Measurements from ENCODE around the gene ENO4. TPM values are rescaled to one million over a fixed set of nuclear protein-coding genes. Genes with fewer than 3 reads are reported as not detected.
A peak's percentile ranks its signal among the peaks of the same experiment; 100 is the strongest.

ENO4 gene
- total and polyA plus RNA-seq, 8 donors: 0.05 to 2.2 (median 0.31) TPM; not detected in 4

- peak in 1 of 2 donors; percentile 21 for DNase-seq
- Histone ChIP-seq H3K4me3 (peak overlapping the region; percentile 65 to 75 (median 68)), H3K36me3 (no peaks in the 10 kb centered on the region), H3K27me3 (peaks cover 0 to 28% (median 0%) of the 10 kb centered on the region in 3 donors), H3K9me3 (no peaks in the 10 kb centered on the region), H3K4me1 (peaks cover 6 to 25% (median 20%) of the 10 kb centered on the region in 4 donors), H3K27ac (peak overlapping the region in 4 of 5 donors; percentile 59 to 76 (median 66))
- intact Hi-C loops (cut with DNase I; ENCODE audit: low total_unique reads): no loop called here
- no peak for TF ChIP-seq POLR2A (IDR thresholded peaks at IDR 0.05)
- no peak for TF ChIP-seq CTCF (IDR thresholded peaks at IDR 0.05)
- no peak for TF ChIP-seq POLR2AphosphoS5 (IDR thresholded peaks at IDR 0.05)
- no peak for TF ChIP-seq EP300 (IDR thresholded peaks at IDR 0.05)
- 43 to 62% (median 52%) methylated on average over 17 of the region's 17 CpGs for WGBS, 5 donors
These were observed 1.0 kb upstream of the ENO4 start for GRCh38 chr10:116848032-116848943.

GRCh38 chr10:116848944-116849247 is 403 bp upstream of the ENO4 start:
- no peak for TF ChIP-seq EP300 (IDR thresholded peaks at IDR 0.05)
- no peak for TF ChIP-seq CTCF (IDR thresholded peaks at IDR 0.05)
- TF ChIP-seq POLR2AphosphoS5 (IDR thresholded peaks at IDR 0.05): no peak
- TF ChIP-seq POLR2A (IDR thresholded peaks at IDR 0.05): no peak
- WGBS, 5 donors: 0 to 1% (median 1%) methylated on average over 19 to 23 of the region's 23 CpGs
- no peak for DNase-seq
- Histone ChIP-seq H3K4me1 (peaks cover 6 to 25% (median 20%) of the 10 kb centered on the region in 4 donors), H3K27ac (peak overlapping the region in 4 of 5 donors; percentile 59 to 76 (median 66)), H3K27me3 (peaks cover 0 to 28% (median 0%) of the 10 kb centered on the region in 3 donors), H3K4me3 (peak overlapping the region; percentile 65 to 75 (median 68)), H3K9me3 (no peaks in the 10 kb centered on the region), H3K36me3 (no peaks in the 10 kb centered on the region)
- intact Hi-C loops (cut with DNase I; ENCODE audit: low total_unique reads): no loop called here

GRCh38 chr10:116850058-116850611 is 836 bp downstream of the ENO4 start:
- Histone ChIP-seq H3K27ac (peak overlapping the region; percentile 25 to 76 (median 62)), H3K4me3 (peak overlapping the region; percentile 65 to 75 (median 68)), H3K27me3 (peaks cover 0 to 28% (median 0%) of the 10 kb centered on the region in 3 donors), H3K36me3 (no peaks in the 10 kb centered on the region), H3K4me1 (peaks cover 6 to 25% (median 20%) of the 10 kb centered on the region in 4 donors), H3K9me3 (no peaks in the 10 kb centered on the region)
- TF ChIP-seq CTCF (IDR thresholded peaks at IDR 0.05) (no peak), POLR2A (IDR thresholded peaks at IDR 0.05) (no peak), EP300 (IDR thresholded peaks at IDR 0.05) (no peak), POLR2AphosphoS5 (IDR thresholded peaks at IDR 0.05) (no peak)
- intact Hi-C loops (cut with DNase I; ENCODE audit: low total_unique reads): no loop called here
- no peak for DNase-seq
- 25 to 33% (median 30%) methylated on average over 10 of the region's 10 CpGs for WGBS, 5 donors

- Histone ChIP-seq H3K4me1 (peaks cover 6 to 25% (median 20%) of the 10 kb centered on the region in 4 donors), H3K27ac (no peak overlapping the region), H3K36me3 (no peaks in the 10 kb centered on the region), H3K27me3 (peaks cover 0 to 28% (median 0%) of the 10 kb centered on the region in 3 donors), H3K4me3 (no peak overlapping the region), H3K9me3 (no peaks in the 10 kb centered on the region)
- TF ChIP-seq EP300 (IDR thresholded peaks at IDR 0.05): no peak
- no peak for TF ChIP-seq CTCF (IDR thresholded peaks at IDR 0.05)
- no peak for TF ChIP-seq POLR2A (IDR thresholded peaks at IDR 0.05)
- no peak for TF ChIP-seq POLR2AphosphoS5 (IDR thresholded peaks at IDR 0.05)
- intact Hi-C loops (cut with DNase I; ENCODE audit: low total_unique reads): no loop called here
- WGBS, 5 donors: 55 to 100% (median 69%) methylated on average over 1 of the region's 1 CpG
- DNase-seq: no peak
These were observed 2.9 kb downstream of the ENO4 start for GRCh38 chr10:116852246-116852645.
